Caco-2 (cell line): ENCODE data around the gene IDH3G. TPM values are rescaled to one million over a fixed set of nuclear protein-coding genes. Genes with fewer than 3 reads are reported as not detected.

Experiments
- Bru-seq: library from RNA; stranded (reverse); fragments of 400-500 nt; gene quantifications from one replicate; lab custom pipeline; 2021; lab: Mats Ljungman, UMichigan
- BruChase-seq, 2 experiments: library from RNA; stranded (reverse); fragments of 400-500 nt; gene quantifications; one replicate each; lab custom pipeline; 2021; lab: Mats Ljungman, UMichigan
- BruUV-seq: library from RNA; stranded (reverse); fragments of 400-500 nt; replicated peaks from 2 replicates; lab custom pipeline; 2021; lab: Mats Ljungman, UMichigan
- CTCF ChIA-PET: fragments of 300-600 bp; sonication (Branson Sonifier 250); formaldehyde crosslinking; loops from one replicate; lab custom pipeline; 2022; ENCODE audit warnings: antibody characterized with exemption; lab: Charles Lee
- POLR2A ChIA-PET: fragments of 300-600 bp; sonication (Branson Sonifier 250); formaldehyde crosslinking; loops from one replicate; lab custom pipeline; 2022; ENCODE audit warnings: antibody characterized with exemption; lab: Charles Lee
- DNase-seq, 2 experiments: peaks; one replicate each; pipeline versions ENCODE4 v3.0.0 to v3.0.0-alpha.2; 2020 to 2022
- H3K27me3 ChIP-seq: replicated peaks from 2 replicates; pipeline ENCODE4 v1.6.0; 2011; ENCODE audit warnings: low read length; ENCODE audit not compliant: control insufficient read depth, insufficient read depth
- H3K36me3 ChIP-seq: 2 replicates; pipeline ENCODE4 v1.5.1; 2011; ENCODE audit warnings: low read length; ENCODE audit not compliant: control insufficient read depth, insufficient read depth
- H3K4me1 ChIP-seq: fragments of 250-450 bp; sonication (Bioruptor Pico); 2 replicates; pipeline ENCODE4 v1.5.1; 2020; ENCODE audit warnings: mild to moderate bottlenecking
- H3K4me3 ChIP-seq: 2 replicates; pipeline ENCODE4 v1.5.1; 2011; ENCODE audit warnings: low read depth, mild to moderate bottlenecking, control low read depth, low read length
- H3K9me3 ChIP-seq: fragments of 250-450 bp; sonication (Bioruptor Pico); 2 replicates; pipeline ENCODE4 v1.5.1; 2020; ENCODE audit warnings: mild to moderate bottlenecking, moderate library complexity
- H3K27ac Mint-ChIP-seq: one replicate; pipeline ENCODE4 v1.8.0; 2022; ENCODE audit warnings: mixed read lengths; ENCODE audit not compliant: unreplicated experiment
- H3K27me3 Mint-ChIP-seq: one replicate; pipeline ENCODE4 v1.8.0; 2022; ENCODE audit warnings: mixed read lengths; ENCODE audit not compliant: insufficient read depth, unreplicated experiment
- H3K36me3 Mint-ChIP-seq: one replicate; pipeline ENCODE4 v1.8.0; 2022; ENCODE audit warnings: mild to moderate bottlenecking, mixed read lengths; ENCODE audit not compliant: insufficient read depth, unreplicated experiment
- H3K4me1 Mint-ChIP-seq: one replicate; pipeline ENCODE4 v1.8.0; 2022; ENCODE audit warnings: low read depth, mixed read lengths; ENCODE audit not compliant: unreplicated experiment
- H3K4me3 Mint-ChIP-seq: one replicate; pipeline ENCODE4 v1.8.0; 2022; ENCODE audit warnings: mild to moderate bottlenecking, moderate library complexity, mixed read lengths; ENCODE audit not compliant: unreplicated experiment
- H3K9me3 Mint-ChIP-seq: one replicate; pipeline ENCODE4 v1.8.0; 2022; ENCODE audit warnings: mixed read lengths; ENCODE audit not compliant: unreplicated experiment
- intact Hi-C: fragments of 100-400 bp; cut with micrococcal nuclease; formaldehyde crosslinking; loops from one replicate; pipeline ENCODE4 v1.10.0; 2022; ENCODE audit not compliant: unreplicated experiment
- long read RNA-seq: library from polyadenylated mRNA; stranded (forward); transcript quantifications from one replicate; pipeline ENCODE4 v2.0.0, GENCODE V29; 2022
- total RNA-seq: library from RNA; stranded (reverse); gene quantifications from 2 replicates; pipeline ENCODE4 v1.2.3, GENCODE V29; 2022
- TF ChIP-seq, protein P1 (sequence below), 2 experiments: fragments of 200-600 bp in 1 of 2; IDR thresholded peaks; 1 replicate in 1 of 2; 2 replicates in 1 of 2; pipeline versions ENCODE4 v1.5.1 to v1.8.0; 2011 to 2022; ENCODE audit warnings: antibody characterized with exemption in 1 of 2, control low read depth in 1 of 2, inconsistent platforms in 1 of 2, low read depth in 1 of 2, low read length in 1 of 2, mild to moderate bottlenecking in 1 of 2, moderate library complexity in 1 of 2; ENCODE audit not compliant: insufficient read depth in 1 of 2, severe bottlenecking in 1 of 2, unreplicated experiment in 1 of 2

The IDH3G gene
- total RNA-seq: 53.3 and 54.0 TPM in 2 replicates
- Bru-seq, nascent RNA: percentile 67 among the genes with signal in this experiment
- percentile 75 among the genes with signal in this experiment for BruChase-seq, experiment 1, labeled RNA remaining after a 2-hour chase
- BruChase-seq, experiment 2, labeled RNA remaining after a 6-hour chase: percentile 74 among the genes with signal in this experiment
- long read RNA-seq, partial matches to known transcripts: 15 of 93 reads
- long read RNA-seq, other reads (novel, unspliced or antisense): 78 of 93 reads

DNA sequence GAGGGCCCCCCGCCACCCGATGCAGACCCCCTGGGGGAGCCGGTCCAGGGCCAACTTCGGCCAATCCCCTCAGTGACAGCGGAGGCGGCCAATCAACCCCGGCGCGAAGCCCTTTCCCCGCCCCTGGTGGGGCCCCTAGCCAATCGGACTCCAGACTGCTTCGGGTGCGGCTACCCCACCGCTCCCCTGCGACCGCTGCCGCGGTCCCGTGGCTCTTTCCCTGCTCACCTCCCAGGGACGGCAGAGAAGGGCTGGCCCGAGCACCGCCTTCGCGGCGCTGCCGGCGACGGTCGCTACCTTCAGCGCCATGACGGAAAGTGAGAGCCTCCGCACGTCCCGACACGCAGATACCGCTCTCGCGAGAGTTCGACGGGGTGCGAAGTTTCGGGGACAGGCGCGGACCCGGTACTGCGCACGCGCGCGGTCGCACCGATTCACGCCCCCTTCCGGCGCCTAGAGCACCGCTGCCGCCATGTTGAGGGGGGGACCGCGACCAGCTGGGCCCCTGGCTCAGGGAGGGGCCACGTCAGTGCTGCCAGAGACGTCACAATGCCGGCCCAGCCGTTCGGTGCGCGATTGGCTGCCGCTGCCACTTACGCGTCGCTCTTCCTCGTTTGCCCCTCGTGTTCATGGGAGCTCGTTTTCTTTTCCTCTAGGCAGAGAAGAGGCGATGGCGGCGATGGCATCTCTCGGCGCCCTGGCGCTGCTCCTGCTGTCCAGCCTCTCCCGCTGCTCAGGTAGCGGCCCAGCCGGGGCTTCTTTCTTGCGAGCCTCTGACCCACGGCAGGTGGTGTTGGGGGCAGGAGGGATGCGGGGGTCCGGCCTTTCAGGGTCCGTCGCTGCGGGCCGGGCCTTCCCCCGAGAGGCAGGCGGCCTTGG lies at the start of gene IDH3G, which contains the start of gene SSR4:
Gene IDH3G, minus strand, starts transcription at position 358 of the 879 bp plus-strand sequence. Its CDS starts 49 bp downstream, at position 309.
Gene SSR4, plus strand, starts transcription at position 651 of the 879 bp plus-strand sequence. Its CDS starts 20 bp downstream, at position 671.
- no TSS peak for BruUV-seq
- Histone ChIP-seq H3K4me3 (peak within 1 kb of the TSS; percentile 52), H3K9me3 (no peaks in the 10 kb centered on the region), H3K27me3 (no peaks in the 10 kb centered on the region), H3K4me1 (0 out of 2 replicates have a peak, but pooled peaks cover 4% of the 10 kb centered on the region), H3K36me3 (no peaks in the 10 kb centered on the region)
- TF ChIP-seq, protein P1, sequence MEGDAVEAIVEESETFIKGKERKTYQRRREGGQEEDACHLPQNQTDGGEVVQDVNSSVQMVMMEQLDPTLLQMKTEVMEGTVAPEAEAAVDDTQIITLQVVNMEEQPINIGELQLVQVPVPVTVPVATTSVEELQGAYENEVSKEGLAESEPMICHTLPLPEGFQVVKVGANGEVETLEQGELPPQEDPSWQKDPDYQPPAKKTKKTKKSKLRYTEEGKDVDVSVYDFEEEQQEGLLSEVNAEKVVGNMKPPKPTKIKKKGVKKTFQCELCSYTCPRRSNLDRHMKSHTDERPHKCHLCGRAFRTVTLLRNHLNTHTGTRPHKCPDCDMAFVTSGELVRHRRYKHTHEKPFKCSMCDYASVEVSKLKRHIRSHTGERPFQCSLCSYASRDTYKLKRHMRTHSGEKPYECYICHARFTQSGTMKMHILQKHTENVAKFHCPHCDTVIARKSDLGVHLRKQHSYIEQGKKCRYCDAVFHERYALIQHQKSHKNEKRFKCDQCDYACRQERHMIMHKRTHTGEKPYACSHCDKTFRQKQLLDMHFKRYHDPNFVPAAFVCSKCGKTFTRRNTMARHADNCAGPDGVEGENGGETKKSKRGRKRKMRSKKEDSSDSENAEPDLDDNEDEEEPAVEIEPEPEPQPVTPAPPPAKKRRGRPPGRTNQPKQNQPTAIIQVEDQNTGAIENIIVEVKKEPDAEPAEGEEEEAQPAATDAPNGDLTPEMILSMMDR (IDR thresholded peaks at IDR 0.05; ENCODE audit: insufficient read depth in 1 of 2, low read depth in 1 of 2, low read length in 1 of 2, severe bottlenecking in 1 of 2, unreplicated experiment in 1 of 2): no peak
- intact Hi-C loops: loop anchor here (5.0 to 10.0 kb wide), 3 partner anchors 72 to 578 kb away; partner anchors contain the start of genes ABCD1, ARHGAP4, BCAP31 and FLNA
- H3K27ac Mint-ChIP-seq: peak within 1 kb of the TSS; percentile 89
- POLR2A ChIA-PET: interaction anchor here (0.9 kb wide), 4 partner anchors 25 to 577 kb away, joined by 3 to 10 read pairs (median 6); no protein-coding TSS in a partner anchor
- CTCF ChIA-PET: interaction anchor here (0.8 to 1.4 kb wide), 2 partner anchors 25 to 153 kb away, joined by 3 to 4 read pairs; no protein-coding TSS in a partner anchor
- peaks cover 11% of the 10 kb centered on the region for H3K36me3 Mint-ChIP-seq
- H3K9me3 Mint-ChIP-seq: no peaks in the 10 kb centered on the region
- peak; percentile 92 for DNase-seq
- no peaks in the 10 kb centered on the region for H3K4me1 Mint-ChIP-seq
- H3K4me3 Mint-ChIP-seq: peak within 1 kb of the TSS; percentile 90
- H3K27me3 Mint-ChIP-seq: no peaks in the 10 kb centered on the region

DNA sequence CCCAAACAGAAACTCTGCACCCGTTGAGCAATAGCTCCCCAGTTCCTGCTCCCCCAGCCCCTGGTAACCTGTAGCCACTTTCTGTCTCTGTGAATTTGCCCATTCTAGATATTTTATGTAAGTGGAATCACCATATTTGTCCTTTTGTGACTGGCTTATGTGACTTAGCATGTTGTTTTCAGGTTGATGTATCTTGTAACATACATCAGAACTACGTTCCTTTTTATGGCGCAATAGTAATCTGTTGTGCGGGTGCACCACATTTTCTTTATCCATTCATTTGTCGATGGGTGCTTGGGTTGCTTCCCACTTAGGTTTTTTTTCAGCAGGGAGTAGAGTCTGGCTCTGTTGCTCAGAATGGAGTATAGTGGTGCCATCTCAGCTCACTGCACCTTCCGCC lies 42.7 kb upstream of the IDH3G start:
- no peaks in the 10 kb centered on the region for H3K9me3 Mint-ChIP-seq
- ChIA-PET CTCF (no interaction called here), POLR2A (no interaction called here)
- Histone ChIP-seq H3K4me1 (no peaks in the 10 kb centered on the region), H3K4me3 (no peak overlapping the region), H3K27me3 (no peaks in the 10 kb centered on the region; the same call in 1 of the 2 replicates), H3K9me3 (no peaks in the 10 kb centered on the region), H3K36me3 (no peaks in the 10 kb centered on the region)
- H3K36me3 Mint-ChIP-seq: no peaks in the 10 kb centered on the region
- no TSS peak for BruUV-seq
- no peak overlapping the region for H3K4me3 Mint-ChIP-seq
- H3K27me3 Mint-ChIP-seq: peaks cover 8% of the 10 kb centered on the region
- TF ChIP-seq, protein P1 (IDR thresholded peaks at IDR 0.05; ENCODE audit: insufficient read depth in 1 of 2, low read depth in 1 of 2, low read length in 1 of 2, severe bottlenecking in 1 of 2, unreplicated experiment in 1 of 2): no peak
- H3K27ac Mint-ChIP-seq: no peak overlapping the region
- intact Hi-C loops: no loop called here
- no peak for DNase-seq
- H3K4me1 Mint-ChIP-seq: no peaks in the 10 kb centered on the region

DNA sequence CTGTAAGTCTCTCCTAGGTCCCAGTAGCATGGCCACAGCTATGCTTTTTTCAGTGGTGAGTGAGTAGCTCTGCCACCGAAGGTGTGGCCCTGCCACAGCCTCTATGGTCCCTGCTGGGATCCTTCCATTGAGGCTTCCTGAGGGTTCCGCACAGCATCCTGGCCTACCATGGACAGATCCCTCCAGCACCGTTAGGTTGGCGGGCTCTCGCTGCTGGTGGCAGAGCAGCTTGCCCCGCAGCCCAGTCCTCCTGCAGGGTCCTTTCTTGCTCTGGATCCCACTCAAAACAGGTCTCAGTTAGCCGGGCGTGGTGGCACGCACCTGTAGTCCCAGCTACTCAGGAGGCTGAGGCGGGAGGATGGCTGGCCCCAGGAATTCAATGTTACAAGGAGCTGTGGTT lies 38.6 kb upstream of the IDH3G start:
- intact Hi-C loops: no loop called here
- H3K27ac Mint-ChIP-seq: no peak overlapping the region
- no peaks in the 10 kb centered on the region for H3K36me3 ChIP-seq
- no peaks in the 10 kb centered on the region for H3K4me1 Mint-ChIP-seq
- H3K4me3 Mint-ChIP-seq: no peak overlapping the region
- no peaks in the 10 kb centered on the region for H3K9me3 Mint-ChIP-seq
- TF ChIP-seq, protein P1 (IDR thresholded peaks at IDR 0.05; ENCODE audit: insufficient read depth in 1 of 2, low read depth in 1 of 2, low read length in 1 of 2, severe bottlenecking in 1 of 2, unreplicated experiment in 1 of 2): no peak
- no TSS peak for BruUV-seq
- POLR2A ChIA-PET: no interaction called here
- H3K27me3 ChIP-seq: no peaks in the 10 kb centered on the region; the same call in 1 of the 2 replicates
- H3K4me1 ChIP-seq: no peaks in the 10 kb centered on the region
- H3K9me3 ChIP-seq: no peaks in the 10 kb centered on the region
- H3K4me3 ChIP-seq: no peak overlapping the region
- no peak for DNase-seq
- H3K36me3 Mint-ChIP-seq: no peaks in the 10 kb centered on the region
- CTCF ChIA-PET: no interaction called here
- H3K27me3 Mint-ChIP-seq: no peaks in the 10 kb centered on the region
